Measurements from ENCODE around the gene DNAAF5.

GRCh38 chr7:753190-753589, 26.7 kb downstream of the DNAAF5 start:
- TF ChIP-seq CTCF (conservative IDR thresholded peaks at IDR 0.05; ENCODE audit: low read depth, low read length) (no peak), MAFK (IDR thresholded peaks at IDR 0.05; ENCODE audit: low read depth, low read length) (no peak), CEBPB (IDR thresholded peaks at IDR 0.05; ENCODE audit: low read depth, low read length) (no peak), POLR2A (IDR thresholded peaks at IDR 0.05; ENCODE audit: low read depth, low read length) (no peak), SMC3 (IDR thresholded peaks at IDR 0.05; ENCODE audit: low read depth, low read length) (no peak), RAD21 (IDR thresholded peaks at IDR 0.05; ENCODE audit: low read length) (no peak), RFX5 (IDR thresholded peaks at IDR 0.05; ENCODE audit: low read depth, low read length) (no peak), BHLHE40 (IDR thresholded peaks at IDR 0.05; ENCODE audit: low read depth, low read length) (no peak), CHD1 (IDR thresholded peaks at IDR 0.05; ENCODE audit: low read depth, low read length) (no peak), RCOR1 (IDR thresholded peaks at IDR 0.05; ENCODE audit: insufficient replicate concordance, low read length) (no peak), MXI1 (IDR thresholded peaks at IDR 0.05; ENCODE audit: borderline replicate concordance, low read depth, low read length) (no peak)
